ENCODE results near the gene ZHX3.

ZHX3 gene

DNA sequence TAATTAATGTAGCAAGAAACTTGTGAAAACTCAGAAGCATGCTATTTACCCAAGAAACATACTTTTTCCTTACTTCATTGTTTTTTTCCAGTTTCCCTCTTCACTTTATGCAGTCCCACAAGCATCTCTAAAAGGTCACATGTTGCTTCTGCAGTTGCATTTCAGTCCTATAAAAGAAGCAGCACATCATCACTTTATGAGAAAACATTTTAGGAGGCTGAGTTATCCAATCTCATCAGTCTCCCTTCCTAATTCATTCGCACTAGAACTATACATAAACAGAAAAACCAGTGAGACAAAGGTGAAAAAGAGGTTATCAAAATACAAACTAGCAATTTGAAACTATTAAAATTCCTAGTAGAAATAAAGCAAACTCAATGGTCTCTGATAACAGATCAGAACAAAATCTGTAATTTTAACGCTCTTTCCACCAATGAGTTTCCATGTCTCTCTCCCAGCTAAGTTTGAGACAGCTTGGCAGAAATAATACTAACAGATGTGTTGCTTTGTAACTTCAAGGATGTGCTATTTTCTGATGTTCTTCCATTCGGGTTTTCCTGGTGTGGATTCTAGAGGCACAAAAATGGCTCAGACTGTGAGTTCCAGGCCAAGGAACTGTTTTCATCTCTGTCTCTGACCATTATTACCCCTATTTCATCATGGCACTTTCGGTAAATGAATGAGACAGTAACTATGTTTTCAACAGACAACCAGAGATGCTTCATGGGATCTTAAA lies 48.4 kb downstream of the ZHX3 start:
- ChIA-PET POLR2A (no interaction called here), CTCF (no interaction called here)
- DNase-seq (ENCODE audit: extremely low spot score), result no peak
- TF ChIP-seq, protein P1, sequence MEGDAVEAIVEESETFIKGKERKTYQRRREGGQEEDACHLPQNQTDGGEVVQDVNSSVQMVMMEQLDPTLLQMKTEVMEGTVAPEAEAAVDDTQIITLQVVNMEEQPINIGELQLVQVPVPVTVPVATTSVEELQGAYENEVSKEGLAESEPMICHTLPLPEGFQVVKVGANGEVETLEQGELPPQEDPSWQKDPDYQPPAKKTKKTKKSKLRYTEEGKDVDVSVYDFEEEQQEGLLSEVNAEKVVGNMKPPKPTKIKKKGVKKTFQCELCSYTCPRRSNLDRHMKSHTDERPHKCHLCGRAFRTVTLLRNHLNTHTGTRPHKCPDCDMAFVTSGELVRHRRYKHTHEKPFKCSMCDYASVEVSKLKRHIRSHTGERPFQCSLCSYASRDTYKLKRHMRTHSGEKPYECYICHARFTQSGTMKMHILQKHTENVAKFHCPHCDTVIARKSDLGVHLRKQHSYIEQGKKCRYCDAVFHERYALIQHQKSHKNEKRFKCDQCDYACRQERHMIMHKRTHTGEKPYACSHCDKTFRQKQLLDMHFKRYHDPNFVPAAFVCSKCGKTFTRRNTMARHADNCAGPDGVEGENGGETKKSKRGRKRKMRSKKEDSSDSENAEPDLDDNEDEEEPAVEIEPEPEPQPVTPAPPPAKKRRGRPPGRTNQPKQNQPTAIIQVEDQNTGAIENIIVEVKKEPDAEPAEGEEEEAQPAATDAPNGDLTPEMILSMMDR (IDR thresholded peaks at IDR 0.05; ENCODE audit: control extremely low read depth, extremely low read depth, low read depth, missing control alignments), result no peak

DNA sequence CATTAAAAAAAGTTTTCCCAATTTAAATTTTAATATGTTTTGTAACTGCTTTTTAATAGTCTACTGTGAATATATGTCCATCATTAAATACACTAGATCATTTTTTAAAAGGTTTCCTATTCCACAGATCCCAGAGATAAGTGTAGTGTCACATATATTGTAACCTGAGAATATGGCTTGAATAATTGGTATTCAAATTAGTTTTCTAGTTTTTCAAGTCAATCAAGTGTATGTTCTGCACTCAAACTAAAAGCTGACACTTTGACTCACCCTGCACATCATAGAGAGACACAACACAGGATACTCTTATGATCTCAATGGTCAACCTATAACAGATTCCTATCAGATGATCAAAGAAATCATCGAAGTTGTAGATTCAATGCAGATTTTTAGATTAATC lies 49.1 kb downstream of the ZHX3 start:
- TF ChIP-seq, protein P1 (IDR thresholded peaks at IDR 0.05; ENCODE audit: control extremely low read depth, extremely low read depth, low read depth, missing control alignments), result no peak
- no peak for DNase-seq (ENCODE audit: extremely low spot score)
- POLR2A ChIA-PET, result no interaction called here
- CTCF ChIA-PET, result no interaction called here

DNA sequence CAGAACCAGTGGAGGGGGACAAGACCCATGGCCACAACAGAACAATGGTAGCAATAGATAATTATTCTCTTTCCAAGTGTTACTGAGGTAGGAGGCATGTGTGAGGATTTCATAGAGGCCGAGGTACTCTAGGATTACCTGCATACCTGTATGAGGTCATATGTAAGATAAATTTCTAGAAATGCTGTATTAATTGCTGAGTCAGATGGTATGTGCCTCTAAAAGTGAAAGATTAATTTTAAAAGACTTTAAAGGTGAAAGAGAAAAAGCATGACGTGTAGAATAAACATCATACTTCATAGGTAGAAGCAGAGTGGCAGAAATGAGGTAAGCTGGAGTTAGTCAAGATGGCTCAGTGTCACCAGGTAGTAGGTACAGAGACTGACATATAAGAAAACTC lies 51.6 kb downstream of the ZHX3 start:
- TF ChIP-seq, protein P1 (IDR thresholded peaks at IDR 0.05; ENCODE audit: control extremely low read depth, extremely low read depth, low read depth, missing control alignments), result no peak
- no peak for DNase-seq (ENCODE audit: extremely low spot score)
- CTCF ChIA-PET, result interaction anchor here (1.3 kb wide), 1 partner anchor 10 kb away, joined by 4 read pairs; no protein-coding TSS in a partner anchor

DNA sequence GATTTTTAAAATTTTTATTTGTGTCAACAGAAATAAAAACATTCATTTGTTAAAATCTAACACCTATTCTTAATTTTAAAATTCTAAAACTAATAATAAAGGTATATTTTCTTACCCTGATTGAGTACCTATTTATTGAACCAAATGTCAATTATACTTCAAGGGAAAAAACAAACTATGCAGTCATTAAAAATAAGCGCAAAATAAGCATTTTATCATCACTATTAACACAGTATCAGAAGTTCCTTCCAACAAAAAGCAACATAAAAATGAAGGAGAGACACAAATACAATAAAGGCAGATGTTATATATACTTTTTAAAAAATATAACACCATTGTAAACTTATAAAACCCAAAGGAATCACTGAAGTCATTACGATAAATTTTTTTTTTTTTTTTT lies 52.7 kb downstream of the ZHX3 start:
- TF ChIP-seq, protein P1 (IDR thresholded peaks at IDR 0.05; ENCODE audit: control extremely low read depth, extremely low read depth, low read depth, missing control alignments), result no peak
- ChIA-PET CTCF (interaction anchor here (1.1 to 1.3 kb wide), 2 partner anchors 9 to 25 kb away, joined by 4 read pairs; no protein-coding TSS in a partner anchor), POLR2A (no interaction called here)
- no peak for DNase-seq (ENCODE audit: extremely low spot score)

More for the DNA sequence above, 51.6 kb downstream of the ZHX3 start:
- POLR2A ChIA-PET, result no interaction called here

DNA sequence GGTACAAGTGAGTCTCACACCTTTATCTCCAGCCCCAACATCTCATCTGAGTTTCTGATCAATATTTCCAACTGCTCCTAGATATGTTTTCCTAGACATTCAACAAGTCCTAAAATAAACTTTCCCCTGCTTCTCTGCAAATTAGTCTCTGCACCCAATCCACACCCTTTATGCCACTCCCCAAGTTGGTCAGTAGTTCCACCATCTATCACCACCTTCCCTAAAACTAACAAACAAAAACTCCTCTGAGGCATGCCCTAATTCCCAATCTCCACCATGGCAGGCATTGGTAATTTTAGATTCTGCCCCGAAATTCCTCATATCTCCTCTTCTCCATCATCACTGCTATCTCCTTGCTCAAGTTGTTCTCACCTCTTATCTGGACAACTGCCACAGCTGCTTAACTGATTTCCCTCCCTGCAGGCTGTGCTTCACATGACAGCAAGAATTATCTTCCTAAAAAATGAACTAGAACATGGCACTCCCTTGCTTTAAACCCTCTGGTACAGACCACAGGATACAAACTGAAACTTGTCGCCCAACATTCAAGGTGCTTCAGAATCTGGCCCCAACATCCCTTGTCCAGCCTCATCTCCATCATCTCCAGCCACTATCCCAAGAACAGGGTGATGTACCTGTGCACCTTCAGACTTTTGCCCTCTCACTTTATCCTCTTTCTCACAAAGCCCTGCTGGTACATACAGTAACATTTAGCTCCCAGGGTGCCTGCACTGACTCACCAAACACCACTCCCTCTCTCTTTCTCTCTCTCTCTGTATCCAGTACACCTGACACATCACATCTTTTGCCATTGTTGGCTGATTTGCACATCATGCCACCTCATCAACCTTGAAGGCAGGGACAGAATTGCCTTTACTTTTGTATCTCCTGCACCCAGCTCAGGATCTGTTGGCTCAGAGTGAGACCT lies 55.5 kb downstream of the ZHX3 start:
- TF ChIP-seq, protein P1 (IDR thresholded peaks at IDR 0.05; ENCODE audit: control extremely low read depth, extremely low read depth, low read depth, missing control alignments), result no peak
- no peak for DNase-seq (ENCODE audit: extremely low spot score)
- POLR2A ChIA-PET, result no interaction called here
- CTCF ChIA-PET, result interaction anchor here (1.2 to 1.5 kb wide), 2 partner anchors 20 to 77 kb away, joined by 3 read pairs; no protein-coding TSS in a partner anchor

DNA sequence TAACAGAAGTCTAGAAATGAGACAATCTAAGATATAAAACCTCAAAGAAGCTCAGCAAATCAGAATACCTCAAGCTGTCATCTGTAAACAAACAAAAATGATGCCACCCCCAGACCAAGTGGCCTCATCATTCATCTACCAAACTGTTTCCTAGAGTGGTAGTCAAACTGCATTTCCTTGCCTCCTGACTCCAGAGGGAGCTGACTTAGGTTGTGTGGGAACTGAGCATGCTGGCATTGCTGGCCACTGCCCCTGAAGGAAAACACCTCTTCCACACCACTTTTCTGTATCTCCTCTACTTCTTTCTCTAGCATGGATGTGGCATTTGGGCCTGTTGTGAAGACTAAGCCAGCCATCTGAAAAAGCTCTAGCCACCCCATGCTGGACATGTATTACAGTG lies 56.3 kb downstream of the ZHX3 start:
- TF ChIP-seq, protein P1 (IDR thresholded peaks at IDR 0.05; ENCODE audit: control extremely low read depth, extremely low read depth, low read depth, missing control alignments), result no peak
- no peak for DNase-seq (ENCODE audit: extremely low spot score)
- ChIA-PET CTCF (interaction anchor here (1.2 kb wide), 1 partner anchor 148 kb away, joined by 3 read pairs; no protein-coding TSS in a partner anchor), POLR2A (no interaction called here)

Measured in GM10248 (cell line).